Activated CD8-positive, alpha-beta memory T cell treated with anti-CD3 and anti-CD28 coated beads, Interleukin-2, amount 50 U/mL, for 24 hours (primary cell): ENCODE results near the gene LEUTX.
"Not testable (repeated sequence)": the region's sequence is repeated elsewhere in the genome, so short reads cannot be mapped to it uniquely, and the experiment has no call there.

ENCODE experiments used
- DNase-seq: peaks from one replicate; pipeline ENCODE4 v3.0.0-alpha.2; 2020; ENCODE audit errors: extremely low read depth

Gene LEUTX

DNA sequence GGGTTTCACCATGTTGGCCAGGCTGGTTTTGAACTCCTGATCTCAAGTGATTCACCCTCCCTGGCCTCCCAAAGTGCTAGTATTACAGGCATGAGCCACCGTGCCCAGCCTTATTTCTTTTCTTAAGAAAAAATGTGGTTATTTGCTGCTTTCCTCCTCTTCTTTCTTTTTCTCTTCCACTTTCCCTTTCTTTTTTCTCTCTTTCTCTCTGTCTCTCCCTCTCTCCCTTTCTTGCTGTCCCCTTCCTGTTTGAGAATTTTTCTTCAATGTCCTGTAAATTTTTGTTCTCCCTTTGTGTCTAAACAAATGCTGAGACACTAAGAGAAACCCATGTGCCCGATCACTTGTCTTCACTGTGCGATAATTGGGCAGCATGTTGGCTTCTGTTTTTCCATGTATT is 2.2 kb downstream of the LEUTX start:
- no peak for DNase-seq

DNA sequence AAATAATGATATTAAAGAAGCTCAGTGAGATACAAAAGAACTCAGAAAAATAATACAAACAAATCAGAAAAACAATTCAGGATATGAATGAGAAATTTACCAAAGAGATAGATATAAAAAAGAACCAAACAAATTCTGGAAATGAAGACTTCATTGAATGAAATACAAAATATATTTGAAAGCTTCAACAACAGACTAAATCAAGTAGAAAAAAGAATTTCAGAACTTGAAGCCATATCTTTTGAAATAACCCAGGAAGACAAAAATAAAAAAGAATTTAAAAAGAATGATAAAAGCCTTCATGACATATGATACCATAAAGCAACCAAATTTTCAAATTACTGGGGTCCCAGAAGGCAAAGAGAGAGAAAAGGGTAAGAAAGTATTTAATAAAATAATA is 9.6 kb downstream of the LEUTX start:
- DNase-seq, result no peak

DNA sequence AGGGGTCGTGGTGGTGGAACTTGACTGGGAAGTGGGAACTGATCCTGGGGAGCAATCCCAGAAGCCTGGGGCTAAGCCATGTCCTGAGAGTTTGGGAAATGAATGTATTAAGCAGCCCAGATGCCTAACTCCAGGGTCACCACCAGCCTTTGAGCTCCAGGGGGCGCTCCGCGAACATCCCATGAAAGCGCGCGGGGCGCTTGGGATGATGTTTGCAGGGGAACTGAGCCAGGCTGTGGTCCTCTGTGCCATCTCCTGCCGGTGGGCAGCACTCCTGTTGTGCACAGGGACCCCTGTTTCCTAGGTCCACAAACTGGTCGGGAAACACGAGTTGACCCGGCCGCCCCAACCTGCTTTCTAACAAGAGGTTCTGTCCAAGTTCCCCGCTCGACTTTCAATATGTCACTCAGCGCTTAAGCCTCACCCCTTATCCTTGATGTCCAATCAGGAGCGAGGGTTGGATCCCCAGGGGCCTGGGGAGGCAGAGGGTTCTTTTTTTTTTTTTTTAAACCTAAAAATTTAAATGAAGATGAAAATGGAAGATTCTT is 14.4 kb downstream of the LEUTX start:
- DNase-seq, result peak; percentile 39

DNA sequence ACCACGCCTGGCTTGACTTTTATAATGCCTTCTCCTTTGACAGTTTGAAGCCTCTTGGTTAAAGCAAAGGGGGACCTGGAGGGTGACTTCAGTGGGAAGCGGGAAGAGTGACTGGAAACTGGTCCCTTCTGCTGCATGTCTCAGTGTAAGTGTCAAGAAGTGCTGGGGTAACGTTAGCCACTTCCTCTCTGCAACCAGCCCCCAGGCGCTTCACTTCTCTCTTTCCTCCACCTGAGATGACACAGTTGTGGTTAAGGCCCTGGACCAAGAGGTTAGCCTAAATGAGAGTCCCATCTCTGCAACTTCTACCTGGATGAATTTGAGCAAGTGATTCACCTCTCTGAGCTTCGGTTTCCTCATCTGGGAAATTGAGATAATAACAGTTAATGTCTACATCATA is 16.3 kb downstream of the LEUTX start:
- DNase-seq, result no peak

DNA sequence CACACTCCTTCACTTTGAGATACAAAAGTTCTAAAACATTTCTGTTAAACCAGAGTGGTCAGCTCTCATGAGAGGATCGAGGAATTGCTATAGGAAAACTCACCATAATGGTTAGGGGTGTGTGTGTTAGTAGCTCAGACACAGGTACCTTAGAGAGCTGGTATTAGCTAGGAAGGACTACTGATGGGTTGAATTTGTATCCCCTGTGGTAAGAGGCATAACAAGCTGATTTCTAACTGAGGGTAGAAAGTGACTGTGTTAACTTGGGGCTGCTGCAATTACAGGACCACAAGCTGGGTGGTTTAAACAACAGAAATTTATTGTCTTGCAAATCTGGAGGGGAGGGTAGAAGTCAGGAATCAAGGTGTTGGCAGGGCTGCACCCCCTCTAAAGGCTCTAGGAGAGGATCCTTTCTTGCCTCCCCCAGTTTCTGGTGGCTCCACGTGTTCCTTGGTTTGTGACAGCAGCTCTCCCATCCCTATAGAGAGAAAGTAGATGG is 17.4 kb downstream of the LEUTX start:
- no peak for DNase-seq

DNA sequence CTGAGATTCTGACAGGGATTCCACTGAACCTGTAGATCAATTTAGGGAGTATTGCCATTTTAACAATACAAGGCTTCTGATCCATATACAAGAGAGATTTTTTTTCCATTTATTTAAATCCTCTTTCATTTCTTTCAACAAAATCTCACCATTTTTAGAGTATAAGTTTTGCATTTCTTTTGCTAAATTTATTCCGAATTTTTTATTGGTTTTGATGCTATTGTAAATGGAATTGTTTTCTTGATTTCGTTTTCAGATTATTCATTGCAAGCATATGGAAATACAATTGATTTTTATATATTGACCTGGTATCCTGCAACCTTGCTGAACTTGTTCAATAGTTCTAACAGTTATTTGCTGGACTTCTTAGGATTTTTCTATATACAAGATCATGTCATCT is 18.4 kb downstream of the LEUTX start:
- DNase-seq, result no peak

DNA sequence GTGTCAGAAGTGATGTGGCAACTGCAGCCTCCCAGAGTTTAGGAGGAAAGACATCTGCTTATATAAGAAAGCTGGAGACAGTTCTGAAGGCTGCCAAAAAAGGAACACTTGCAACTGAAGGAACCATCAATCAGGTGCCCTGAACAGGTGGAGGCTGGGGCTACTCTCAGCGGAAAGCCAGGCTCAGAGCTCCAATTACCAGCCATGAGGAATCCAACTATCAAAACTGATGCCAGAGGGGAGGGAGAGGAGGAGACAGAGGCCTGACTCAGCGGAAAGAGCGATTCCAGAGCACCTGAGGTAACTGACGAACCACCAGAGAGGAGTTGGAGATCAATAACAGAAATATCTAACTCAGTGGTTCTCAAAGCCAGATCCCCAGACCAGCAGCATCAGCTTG is 24.3 kb downstream of the LEUTX start:
- DNase-seq, result no peak

DNA sequence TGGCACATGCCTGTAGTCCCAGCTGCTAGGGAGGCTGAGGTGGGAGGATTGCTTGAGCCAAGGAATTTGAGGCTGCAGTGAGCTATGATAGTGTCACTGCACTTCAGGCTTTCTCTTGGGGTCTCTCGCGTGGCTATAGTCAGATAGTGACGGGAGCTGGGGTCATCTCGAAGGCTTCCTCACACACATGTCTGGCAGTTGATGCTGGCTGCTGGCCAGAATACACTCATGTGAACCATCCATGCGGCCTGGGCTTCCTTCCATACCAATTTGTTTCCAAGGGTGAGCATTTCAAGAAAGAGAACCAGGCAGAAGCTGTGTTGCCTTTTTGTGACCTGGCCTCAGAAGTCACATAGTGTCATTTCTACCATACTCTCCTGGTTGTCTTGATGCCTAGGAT is 26.4 kb downstream of the LEUTX start:
- no peak for DNase-seq

DNA sequence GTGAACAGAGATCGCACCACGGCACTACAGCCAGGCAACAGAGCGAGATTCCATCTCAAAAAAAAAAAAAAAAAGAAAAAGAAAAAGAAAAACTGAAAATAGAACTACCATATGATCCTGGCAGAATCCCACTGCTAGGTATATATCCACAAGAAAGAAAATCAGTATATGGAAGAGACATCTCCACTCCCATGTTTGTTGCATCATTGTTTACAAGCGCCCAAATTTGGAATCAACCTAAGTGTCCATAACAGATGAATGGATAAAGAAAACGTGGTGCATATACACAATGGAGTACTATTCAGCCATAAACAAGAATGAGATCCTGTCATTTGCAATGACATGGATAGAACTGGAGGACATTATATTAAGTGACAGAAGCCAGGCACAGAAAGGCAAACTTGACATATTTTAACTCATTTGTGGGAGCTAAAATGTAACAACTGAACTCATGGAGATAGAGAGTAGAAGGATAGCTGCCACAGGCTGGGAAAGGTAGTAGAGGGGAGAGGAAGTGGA is 29.3 kb downstream of the LEUTX start:
- DNase-seq, result no peak

DNA sequence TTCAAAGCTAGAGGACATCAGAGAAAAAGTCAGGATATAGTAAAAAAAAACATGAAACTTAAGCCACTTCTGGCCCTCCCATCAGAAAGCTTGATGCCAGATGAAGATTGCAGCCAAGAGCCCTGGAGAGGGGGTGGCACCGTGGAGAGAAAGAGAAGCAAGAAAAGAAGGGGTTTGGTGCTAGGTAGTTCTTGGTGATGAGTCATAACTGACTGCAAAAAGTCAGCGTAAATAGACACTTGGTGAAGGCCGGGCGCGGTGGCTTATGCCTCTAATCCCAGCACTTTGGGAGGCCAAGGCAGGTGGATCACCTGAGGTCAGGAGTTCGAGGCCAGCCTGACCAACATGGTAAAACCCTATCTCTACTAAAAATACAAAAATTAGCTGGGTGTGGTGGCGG is 30.0 kb downstream of the LEUTX start:
- DNase-seq, result not testable (repeated sequence)

DNA sequence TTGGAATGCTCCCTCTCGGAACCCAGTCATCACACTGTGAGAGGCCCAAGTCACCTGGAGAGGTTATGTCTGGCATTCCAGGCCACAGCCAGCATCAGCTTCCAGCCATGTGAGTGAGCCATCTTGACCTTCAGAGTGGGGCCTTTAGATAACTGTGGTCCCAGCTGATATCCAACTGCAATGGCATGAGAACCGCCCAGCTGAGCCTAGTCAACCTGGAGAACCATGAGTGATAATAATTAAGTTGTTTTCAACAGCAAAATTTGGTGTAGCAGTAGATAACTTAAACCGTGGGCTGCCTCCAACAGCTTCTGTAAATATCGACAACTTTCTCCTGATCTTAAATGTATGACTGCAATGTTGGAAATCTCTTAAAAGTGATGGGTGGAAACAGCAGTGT is 30.7 kb downstream of the LEUTX start:
- no peak for DNase-seq

DNA sequence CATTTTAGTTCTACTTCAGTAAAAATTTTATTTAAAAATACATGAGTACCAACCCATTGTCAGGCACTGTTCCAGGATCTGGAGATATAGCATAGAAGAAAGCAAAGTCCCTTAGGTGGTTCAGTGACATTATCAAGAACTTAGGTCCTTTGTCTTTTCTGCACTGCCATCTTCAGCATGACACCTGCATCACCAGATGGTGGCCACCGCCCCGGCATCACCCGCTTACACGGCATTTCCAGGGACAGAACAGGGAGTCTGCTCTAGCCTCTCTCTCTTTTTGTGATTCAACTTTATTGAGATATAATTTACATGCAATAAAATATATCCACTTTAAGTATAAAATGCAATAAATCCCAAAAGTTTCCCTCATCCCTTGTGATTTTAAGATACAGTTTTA is 31.8 kb downstream of the LEUTX start:
- DNase-seq, result no peak

DNA sequence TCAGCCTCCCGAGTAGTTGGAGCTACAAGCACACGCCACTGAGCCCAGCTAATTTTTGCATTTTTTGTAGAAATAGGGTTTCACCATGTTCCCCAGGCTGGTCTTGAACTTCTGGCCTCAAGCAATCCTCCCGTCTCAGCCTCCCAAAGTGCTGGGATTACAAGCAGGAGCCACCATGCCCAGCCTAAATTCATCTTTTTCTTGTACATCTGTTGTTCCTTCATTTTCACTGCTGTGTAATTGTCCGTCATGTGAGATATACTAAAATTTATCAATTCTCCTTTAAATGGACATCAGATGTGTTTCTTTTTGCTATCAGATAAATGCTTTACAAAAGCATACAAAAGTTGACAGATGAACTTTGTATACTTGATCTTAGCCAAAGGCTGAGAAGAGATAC is 32.4 kb downstream of the LEUTX start:
- DNase-seq, result no peak

DNA sequence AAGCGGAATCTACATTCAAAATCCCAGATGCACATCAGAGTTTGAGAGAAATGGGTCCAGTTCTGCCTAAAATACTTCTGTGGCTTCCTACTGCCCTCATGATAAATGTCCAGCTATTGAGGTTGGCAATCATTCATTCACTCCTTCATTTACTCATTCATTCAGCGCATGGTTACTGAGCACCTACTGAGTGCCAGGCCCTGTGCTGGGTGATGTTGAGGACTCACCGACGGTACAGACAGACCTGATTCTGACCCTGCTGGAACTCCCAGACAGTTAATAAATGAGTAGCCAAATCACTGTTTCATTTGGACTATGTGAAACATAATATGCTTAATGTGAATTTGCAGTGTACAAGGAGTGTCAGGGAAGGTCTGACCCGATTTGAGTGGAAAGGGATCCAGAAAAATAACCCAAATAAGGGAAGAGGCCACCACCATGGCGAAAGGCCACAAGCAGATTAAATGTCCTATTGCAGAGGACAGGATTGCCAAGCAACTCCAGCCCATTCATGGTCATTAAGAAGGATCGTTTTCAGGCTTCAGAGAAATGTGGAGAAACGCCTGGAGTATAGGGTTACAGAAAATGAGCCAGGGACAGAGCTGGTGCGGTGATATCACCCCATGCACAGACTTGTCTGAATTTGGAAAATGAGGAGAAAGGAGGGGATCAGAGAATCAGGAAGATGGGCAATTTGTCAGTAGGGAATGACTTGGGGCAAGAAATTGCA is 34.8 kb downstream of the LEUTX start:
- DNase-seq, result no peak

DNA sequence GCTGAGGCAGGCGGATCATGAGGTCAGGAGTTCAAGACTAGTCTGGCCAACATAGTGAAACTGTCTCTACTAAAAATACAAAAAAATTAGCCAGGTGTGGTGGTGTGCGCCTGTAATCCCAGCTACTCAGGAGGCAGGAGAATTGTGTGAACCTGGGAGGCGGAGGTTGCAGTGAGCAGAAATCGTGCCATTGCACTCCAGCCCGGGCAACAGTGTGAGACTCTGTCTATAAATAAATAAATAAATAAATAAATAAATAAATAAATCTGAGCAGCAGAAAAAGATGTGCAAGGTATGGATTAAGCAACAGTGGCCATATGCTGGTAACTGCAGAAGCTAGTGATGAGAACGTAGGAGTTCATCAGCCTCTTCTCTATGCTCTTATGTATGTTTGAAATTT is 35.5 kb downstream of the LEUTX start:
- not testable (repeated sequence) for DNase-seq

DNA sequence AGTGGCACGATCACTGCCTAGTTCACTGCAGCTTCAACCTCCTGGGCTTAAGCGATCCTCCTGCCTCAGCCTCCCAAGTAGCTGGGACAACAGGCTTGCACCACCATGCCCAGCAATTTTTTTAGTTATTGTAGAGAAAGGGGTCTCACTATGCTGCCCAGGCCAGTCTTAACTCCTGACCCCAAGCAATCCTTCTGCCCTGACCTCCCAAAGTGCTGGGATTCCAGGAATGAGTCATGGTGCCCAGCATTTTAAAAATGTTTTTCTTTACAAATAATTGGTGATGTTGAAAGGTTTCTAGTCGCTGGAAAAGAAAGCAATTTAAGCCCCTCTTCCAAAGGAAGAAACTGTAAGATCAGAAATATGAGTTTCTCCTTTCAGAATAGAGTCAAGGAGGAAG is 35.9 kb downstream of the LEUTX start:
- no peak for DNase-seq

DNA sequence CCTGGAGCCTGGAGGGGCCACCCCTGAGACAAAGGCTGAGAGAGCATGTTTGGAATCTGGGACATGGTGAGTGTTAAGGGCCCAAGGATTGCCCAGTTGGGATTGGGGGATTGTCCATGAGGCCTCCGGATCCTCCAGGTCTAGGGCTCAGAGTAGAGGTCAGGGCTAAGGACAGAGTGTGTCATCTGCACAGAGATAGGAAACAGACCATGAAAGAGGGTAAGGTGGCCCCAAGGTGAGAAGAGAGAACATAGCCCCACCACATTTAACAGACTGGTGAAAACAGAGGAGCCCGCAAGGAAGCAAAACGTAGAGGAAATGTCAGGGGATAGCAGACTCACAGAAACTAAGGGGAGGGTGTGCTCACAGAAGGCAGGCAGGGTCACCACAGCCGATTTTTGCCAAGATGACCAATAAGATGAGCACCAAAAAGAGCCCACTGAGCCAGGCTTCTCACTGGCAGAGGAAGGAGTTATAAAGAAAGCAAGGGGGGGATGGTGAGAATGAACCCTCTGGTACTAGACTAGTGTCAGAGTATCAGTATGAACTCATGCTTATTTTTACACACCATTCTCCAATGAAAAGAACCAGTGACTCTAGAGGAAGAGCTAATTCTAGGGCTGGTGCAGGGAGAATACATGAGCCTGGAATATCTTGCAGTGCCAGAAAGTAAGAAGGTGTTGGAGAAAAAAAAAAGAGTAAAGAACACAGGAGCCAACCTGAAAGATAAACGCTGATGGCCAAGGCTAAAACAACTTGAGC is 37.8 kb downstream of the LEUTX start:
- DNase-seq, result no peak

DNA sequence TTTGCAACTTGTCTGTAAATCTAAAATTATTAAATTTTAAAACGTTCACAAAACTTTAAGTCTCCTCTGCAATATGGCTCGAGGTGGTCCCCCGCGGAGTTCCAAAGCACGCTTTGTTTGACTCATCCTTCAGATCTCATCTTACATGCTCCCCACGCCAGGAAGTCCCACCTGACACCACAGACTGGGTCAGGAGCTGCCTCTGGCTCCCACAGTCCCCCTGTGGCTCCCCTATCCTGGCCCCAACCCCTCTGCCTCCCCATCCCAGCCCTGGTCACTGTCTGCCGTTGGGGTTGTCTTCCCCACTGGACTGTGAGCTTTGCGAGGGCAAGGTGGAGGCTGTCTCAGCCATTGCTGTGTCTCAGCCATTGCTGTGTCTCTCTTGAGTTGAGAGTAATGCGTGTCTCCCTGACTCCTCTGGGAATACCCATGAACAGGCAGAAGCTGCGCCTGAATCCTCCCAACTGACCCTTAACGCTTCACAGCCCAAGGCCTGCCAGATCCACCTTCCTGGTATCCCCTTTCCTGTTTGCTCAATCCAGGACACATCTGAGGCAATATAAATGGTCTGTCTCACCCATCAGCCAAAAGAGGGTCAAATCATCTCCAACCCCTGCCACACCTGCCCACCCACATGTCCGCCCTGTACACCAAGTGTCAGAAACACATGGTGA is 39.4 kb downstream of the LEUTX start:
- no peak for DNase-seq

DNA sequence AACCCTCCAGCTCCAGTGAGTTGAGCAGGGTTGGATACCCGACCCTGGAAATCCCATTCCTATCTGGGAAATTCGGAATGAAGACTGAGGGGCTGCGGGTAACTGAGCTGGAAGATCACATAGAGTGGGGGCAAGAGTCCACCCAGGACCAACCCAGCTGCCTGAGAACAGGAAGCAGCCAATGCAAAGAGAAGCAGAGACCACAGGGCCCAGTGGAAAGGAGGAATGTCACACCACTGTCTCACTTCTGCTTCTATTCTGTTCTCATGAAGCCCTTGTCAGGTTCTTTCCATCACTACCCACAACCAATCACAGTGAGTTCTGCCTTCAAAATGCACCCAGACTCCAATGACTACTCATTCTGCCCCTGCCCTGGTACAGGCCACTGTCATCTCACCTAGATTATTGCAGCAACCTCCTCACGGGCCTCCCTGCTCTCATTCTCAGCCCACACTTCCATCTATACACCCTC is 40.0 kb downstream of the LEUTX start:
- no peak for DNase-seq

DNA sequence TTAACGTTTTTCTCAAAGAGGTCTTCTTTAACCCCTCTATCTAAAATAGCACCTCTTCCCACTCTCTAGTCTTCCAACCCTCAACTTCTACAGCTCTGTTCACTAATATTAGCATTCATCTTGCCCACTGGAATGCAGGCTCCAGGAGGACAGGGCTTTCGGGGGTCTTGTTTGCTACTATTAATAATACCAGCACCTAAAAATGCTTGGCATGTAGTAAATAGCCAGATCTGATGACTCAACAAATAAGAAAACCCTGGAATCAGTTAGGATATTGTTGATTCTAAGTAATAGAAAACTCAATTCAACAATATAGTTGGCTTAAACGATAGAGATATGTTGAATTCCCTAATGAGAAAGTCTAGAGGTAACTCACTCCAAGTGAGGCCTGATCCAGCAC is 41.1 kb downstream of the LEUTX start:
- DNase-seq, result no peak

DNA sequence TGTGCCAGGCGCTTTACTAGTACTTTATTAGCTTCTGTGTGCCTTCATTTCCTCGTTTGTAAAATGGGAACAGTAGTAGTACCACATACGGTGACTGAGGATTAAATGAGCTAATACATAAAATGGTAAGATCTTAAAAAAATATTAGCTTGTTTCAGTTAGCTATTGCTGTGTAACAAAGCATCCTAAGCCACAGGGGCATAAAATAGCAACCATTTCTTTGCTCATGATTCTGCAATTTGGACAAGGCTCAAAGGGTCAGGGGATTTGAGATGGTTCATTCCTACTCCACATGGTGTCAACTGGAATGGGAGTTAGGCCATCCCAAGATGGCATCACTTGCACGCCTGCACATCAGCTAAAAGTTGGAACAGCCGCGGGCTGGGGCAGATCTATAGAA is 42.0 kb downstream of the LEUTX start:
- no peak for DNase-seq

DNA sequence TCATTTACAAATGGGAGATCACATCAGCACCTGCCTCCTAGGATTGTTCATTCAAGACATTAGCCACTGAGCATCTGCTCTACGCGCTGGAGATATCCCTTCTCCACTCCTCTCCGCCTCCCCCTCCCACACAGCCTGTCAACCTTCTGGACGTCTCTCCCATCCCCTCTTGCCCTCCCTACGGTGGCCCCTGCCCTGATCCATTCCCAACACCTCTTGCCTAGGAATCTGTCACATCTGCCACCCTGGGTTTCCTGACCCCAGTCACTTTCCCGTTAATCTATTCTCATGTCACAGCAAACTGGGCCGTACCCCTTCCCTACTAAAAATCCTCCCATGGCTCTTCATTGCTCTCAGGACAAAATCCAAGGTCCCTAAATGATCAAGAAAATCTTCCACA is 45.0 kb downstream of the LEUTX start:
- no peak for DNase-seq
